Erythroblast (primary cell): Measurements from ENCODE around the gene GJC2.

Experiments
- DNase-seq, 2 experiments: peaks; one replicate each; lab custom pipeline; 2025; lab: John Stamatoyannopoulos, UW
- GATA1 ChIP-seq: IDR thresholded peaks from 2 replicates; pipeline ENCODE4 v1.6.1; 2011; ENCODE audit warnings: low read depth, mild to moderate bottlenecking, control low read depth, low read length, moderate library complexity
- POLR2A ChIP-seq: IDR thresholded peaks from 2 replicates; pipeline ENCODE4 v1.6.1; 2011; ENCODE audit warnings: mild to moderate bottlenecking, low read length

Gene GJC2

DNA sequence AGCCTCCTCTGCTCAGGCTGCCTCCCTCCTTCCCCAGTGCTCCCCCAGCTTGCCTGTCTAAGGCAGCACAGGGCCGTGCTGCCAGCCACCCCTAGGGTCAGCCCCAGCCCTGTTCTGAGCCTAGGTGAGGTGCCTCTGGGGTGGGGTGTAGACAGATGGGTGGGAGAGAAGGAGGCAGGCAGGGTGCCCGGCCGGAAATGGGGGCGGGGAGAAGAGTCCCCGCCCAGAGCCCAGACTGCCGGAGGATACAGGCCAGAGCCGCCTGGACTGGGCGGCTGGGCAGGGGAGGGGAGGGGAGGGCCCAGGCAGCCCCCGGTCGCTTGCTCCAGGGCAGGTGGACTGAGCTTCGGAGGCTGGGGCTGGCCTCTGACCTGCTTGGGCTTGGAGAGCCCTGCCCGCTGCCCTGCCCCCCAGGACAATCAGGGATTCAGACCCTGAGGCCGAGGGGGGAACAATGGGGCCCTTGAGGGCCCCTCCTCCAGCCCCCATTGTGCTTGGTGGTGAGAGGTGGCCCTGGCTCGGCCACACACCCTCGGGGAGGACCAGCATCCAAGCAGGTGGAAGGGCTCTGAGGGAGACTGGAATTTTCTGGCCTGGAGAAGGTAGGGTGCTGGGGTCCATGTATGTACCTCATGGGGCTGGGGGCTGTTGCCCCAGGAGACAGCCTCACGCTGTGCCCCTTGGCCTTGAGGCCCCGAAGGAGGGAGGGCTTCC is at the start of gene GJC2:
TSS of gene GJC2 (plus strand) at position 525 of the 714 bp plus-strand sequence. CDS start 7,829 bp downstream, outside the sequence.
- no peak for DNase-seq
- TF ChIP-seq POLR2A = no peak
- no peak for TF ChIP-seq GATA1

DNA sequence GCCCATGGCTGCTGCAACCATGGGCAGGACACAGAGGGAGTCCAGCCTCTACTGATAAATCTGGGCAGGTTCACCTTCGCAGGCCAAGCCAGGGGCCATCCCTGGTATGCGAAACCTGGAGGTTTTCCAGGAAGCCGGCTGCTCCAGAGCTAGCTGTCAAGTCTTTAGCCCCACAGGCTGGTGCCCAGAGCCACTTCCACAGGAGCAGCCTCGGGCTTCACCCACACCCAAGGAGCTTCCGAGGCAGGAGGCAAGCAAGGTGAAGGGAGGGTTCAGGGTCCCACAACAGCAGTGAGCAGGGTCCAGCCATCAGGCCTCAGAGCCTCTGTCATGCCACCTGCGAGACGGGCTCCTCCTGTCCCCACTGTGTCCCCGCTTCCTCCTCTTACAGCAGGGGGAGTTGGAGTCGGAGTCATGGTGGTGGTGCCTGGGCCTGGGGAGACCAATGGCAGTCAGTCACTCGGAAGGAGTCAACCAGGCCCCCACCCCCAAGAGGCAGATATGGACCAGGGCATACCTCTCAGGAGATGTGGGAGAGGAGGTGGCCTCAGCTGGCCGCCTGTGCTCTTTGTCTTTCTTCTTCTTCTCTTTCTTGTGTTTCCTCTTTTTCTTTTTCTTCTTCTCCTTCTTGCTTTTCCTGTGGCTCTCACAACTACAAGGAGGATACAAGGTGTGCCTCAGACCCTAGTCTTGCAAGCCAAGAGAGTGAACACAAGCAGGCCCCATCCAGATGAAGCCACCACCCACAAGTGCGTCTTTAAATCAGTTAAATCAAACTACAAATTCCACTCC is 48.7 kb upstream of the GJC2 start:
- TF ChIP-seq POLR2A (no peak), GATA1 (no peak)
- DNase-seq = no peak

GRCh38 chr1:228101614-228101993 is 48.1 kb upstream of the GJC2 start:
- DNase-seq = no peak
- TF ChIP-seq GATA1 = no peak
- TF ChIP-seq POLR2A = no peak

DNA sequence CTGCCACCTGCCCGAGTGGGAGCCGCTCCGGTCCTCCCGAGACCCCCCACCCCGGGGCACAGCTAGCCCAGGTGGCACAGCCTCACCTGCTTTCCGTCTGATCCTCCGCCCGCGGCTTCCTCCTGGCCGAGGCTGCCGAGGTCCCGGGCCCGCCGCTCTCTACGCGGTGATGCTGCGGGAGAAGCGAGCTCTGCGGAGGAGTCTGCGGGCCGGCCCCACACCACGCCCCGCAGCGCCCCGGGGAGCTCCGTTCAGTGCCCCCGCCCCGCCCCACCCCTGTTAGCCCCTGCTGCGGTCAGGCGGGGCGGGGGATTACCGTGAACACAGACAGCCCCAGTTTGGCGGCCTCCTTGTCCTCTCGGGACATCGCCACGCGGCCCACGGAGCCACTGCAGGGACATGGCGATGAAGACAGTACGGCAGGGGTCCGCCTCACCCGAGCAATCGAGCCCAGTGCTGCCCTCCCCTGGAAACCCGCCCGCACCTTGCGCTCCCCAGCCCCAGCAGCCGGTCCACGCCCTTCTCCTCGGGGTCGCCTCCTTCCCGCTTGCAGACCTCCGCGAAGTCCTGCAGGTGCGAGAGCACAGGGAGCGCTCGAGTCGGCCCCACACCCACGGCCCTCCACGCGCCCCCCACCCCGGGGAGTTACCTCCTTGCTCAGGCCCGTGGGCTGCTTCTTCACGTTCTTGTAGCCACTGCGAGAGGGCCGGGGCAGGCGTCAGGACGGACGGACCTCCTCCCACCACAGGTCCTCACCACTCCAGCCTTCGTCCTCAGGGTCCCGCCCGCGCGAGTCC is 47.5 kb upstream of the GJC2 start:
- DNase-seq = peak; percentile 82 to 87
- TF ChIP-seq GATA1 (no peak), POLR2A (no peak)

- TF ChIP-seq POLR2A = peak; percentile 73
- TF ChIP-seq GATA1 = no peak
- peak; percentile 95 to 96 for DNase-seq
These were observed 46.7 kb upstream of the GJC2 start, which contains the start of gene C1orf35 for GRCh38 chr1:228102791-228103620. C1orf35 (minus strand) TSS chr1:228103325; CDS start chr1:228103227, 98 bp downstream.

DNA sequence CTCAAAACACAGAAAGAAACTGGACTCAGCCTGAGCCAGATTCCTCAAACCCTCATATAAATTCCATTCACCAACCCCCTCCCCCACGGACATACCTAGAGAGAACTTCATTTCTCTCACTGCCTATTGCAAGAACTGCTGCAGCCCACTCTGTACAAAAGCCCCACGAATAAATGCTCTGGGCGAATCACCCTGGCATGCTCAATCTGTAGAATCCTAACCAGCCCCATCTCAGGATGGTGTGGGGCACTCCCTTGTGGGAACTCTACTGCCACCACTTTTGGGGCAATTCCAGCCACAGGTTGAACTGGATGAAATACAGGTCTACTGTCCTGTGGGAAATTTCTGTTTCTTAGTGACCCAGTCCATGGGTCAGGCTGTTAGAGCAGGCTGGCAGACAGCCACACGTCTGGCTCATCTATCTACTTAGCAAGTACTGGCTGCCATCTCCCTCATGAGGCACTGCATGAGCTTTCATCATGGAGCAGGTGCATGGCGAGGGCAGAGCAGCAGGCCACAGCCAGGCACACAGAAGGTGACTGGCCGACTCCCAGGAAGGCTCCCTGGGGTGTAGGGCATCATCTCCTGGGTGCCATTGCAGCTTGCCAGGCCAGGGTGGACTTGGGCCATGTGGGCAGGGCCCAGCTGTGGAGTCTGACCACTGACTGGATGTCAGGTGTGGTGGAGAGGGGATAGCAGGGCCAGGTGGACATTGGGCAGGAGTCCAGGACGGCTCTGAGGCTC is 45.0 kb upstream of the GJC2 start:
- no peak for DNase-seq

DNA sequence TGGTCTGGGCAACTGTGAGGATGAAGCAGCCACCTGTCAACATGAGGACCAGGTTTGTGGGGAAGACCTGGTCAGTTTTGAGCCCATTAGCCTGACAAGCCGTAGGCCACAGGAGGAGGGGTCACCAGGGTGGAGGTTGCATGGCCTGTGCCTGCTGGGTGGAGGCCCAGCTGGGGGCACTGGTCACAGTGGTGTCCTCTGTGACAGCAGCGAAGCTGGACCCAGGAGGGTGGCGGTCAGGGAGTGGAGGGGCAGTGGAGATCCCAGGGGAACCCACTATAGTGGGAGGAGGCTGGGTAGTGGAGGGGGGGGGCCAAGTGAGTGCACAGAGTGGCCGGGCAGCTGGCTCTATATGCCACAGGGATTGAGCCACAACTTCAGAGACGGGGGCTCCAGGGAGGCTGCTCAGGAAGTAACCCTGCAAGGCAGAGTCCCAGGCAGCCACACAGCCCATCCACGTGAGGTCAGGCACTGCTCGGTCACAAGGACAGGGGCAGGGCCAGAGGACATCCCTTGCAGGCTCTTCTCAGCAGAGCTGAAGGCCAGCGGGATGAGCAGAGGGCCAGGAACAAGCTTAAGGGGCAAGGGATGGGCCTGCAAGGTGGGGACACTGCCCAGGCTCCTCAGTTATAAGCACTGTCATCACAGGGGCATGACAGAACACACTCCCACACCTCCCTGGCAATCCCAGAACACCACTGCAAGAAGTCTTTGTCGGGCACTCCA is 44.3 kb upstream of the GJC2 start:
- no peak for DNase-seq
- TF ChIP-seq POLR2A = no peak
- no peak for TF ChIP-seq GATA1

More for the DNA sequence above, 45.0 kb upstream of the GJC2 start:
- peak; percentile 39 for TF ChIP-seq POLR2A
- TF ChIP-seq GATA1 = no peak

DNA sequence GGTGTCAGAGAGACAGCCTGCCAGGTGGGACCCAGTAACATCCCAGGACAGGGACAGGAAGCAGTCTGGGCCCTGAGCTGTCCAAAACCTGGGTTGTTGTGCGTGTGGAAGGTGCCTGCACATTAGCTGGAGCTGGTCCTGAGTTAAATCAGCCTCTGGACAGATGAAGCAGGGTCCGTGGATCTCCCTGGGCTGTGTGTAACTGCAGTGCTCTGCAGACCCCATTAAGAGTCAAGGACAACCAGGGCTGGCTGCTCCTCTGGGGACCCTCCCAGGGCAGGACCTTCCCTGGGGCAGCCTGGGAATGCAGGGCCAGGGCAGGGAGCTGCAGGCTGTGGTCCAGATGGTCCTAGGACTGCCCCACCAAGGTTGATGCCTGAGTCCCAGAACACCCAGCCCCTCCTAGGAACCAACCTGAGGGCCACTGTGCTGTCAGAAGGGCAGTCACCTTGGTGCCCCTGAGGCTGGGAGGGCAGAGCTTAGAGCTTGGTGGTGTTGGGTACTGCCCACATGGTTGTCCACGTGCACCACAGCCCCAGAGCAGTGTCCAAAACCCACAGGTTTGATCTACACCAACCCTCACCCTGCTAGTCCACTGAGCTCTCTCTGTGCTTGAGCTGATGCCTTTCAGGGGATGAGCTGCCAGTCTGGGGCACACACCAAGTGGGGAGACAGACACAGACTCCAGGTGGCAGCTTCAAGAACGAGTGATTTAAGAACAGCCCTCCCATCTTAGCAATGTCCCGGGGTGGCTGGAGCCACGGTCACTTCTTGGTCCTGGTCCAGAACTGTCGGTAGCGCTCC is 43.5 kb upstream of the GJC2 start:
- TF ChIP-seq POLR2A = no peak
- no peak for TF ChIP-seq GATA1
- DNase-seq = no peak

GRCh38 chr1:228106800-228107054 is 43.0 kb upstream of the GJC2 start:
- no peak for TF ChIP-seq GATA1
- no peak for TF ChIP-seq POLR2A
- DNase-seq = no peak

DNA sequence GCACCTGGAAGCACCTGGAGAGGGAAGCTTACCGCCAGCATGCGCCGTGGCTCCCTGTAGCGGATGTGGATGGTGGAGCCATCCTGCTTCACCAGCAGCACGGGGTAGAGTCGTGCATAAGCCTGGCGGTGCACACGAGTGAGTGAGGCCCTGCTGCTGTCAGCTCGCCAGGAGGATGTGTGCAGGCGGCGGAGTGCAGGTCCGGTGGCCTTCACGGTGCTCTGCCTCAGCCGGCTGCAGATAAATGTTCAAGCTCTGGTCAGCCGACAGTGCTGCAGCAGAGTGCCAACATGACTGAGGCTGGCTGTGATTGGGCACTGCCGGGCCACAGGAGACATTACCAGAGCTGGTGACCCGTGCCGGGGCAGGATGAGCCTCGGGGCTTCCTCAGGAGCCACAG is 42.1 kb upstream of the GJC2 start:
- DNase-seq = no peak

DNA sequence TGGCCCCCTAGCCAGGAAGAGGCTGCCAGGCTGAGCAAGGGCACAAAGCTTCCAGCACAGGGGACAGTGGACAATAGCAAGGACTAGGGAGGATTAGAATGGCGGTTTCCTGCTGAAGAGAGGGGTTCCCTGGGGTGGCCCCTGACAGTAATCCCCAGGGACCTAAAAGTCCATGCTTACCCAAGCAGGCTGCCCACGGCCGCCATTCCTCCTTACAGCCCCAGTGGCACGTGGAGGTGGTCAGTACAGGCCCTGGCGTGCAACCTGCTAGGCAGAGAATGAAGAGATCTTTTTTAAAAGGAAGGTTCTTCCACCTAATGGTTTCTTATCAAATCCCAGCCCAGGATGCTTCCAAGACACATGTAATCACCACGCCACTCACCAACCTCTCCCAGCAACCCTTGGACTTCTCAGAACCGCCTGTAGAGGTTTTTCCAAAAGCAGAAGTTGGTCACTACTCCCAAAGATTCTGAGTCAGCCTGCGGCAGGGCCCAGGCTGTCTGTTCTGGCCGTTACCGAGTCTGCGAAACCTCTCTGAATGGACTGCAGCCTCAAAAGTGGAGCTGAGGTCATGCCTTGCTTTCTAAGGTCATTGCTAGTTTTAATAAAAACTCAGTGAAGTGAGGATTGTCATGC is 41.6 kb upstream of the GJC2 start:
- no peak for TF ChIP-seq POLR2A
- DNase-seq = no peak

More for the DNA sequence above, 42.1 kb upstream of the GJC2 start:
- TF ChIP-seq GATA1 (no peak), POLR2A (no peak)
